Endothelial cell (in vitro differentiated cells): ENCODE measurements around the gene TAB2. TPM values are rescaled to one million over a fixed set of nuclear protein-coding genes. Genes with fewer than 3 reads are reported as not detected.

Experiments used
- DNase-seq: peaks from one replicate; pipeline ENCODE4 v3.0.0; 2021; ENCODE audit warnings: low spot score
- H3K27ac Mint-ChIP-seq: one replicate; pipeline ENCODE4 v1.8.0; 2021; ENCODE audit warnings: mixed read lengths, inconsistent platforms; ENCODE audit not compliant: unreplicated experiment
- H3K27me3 Mint-ChIP-seq: one replicate; pipeline ENCODE4 v1.8.0; 2021; ENCODE audit warnings: mild to moderate bottlenecking, moderate library complexity, mixed read lengths, inconsistent platforms; ENCODE audit not compliant: unreplicated experiment
- H3K36me3 Mint-ChIP-seq: one replicate; pipeline ENCODE4 v1.8.0; 2021; ENCODE audit warnings: mild to moderate bottlenecking, low read depth, mixed read lengths, inconsistent platforms; ENCODE audit not compliant: unreplicated experiment
- H3K4me1 Mint-ChIP-seq: one replicate; pipeline ENCODE4 v1.8.0; 2021; ENCODE audit warnings: mild to moderate bottlenecking, mixed read lengths, inconsistent platforms; ENCODE audit not compliant: unreplicated experiment
- H3K4me3 Mint-ChIP-seq: one replicate; pipeline ENCODE4 v1.8.0; 2021; ENCODE audit warnings: mild to moderate bottlenecking, mixed read lengths, inconsistent platforms; ENCODE audit not compliant: unreplicated experiment
- H3K9me3 Mint-ChIP-seq: one replicate; pipeline ENCODE4 v1.8.0; 2021; ENCODE audit warnings: mixed read lengths, inconsistent platforms; ENCODE audit not compliant: unreplicated experiment
- total RNA-seq: library from RNA; stranded (reverse); fragmentation: NEBNext Ultra II Directional; extraction: Animal tissue kit (Norgen Biotek cat#: 25700); gene quantifications from one replicate; pipeline ENCODE4 v1.2.1, GENCODE V29; 2021; ENCODE audit not compliant: unreplicated experiment
- TF ChIP-seq, protein P1 (sequence below): fragments of 200-600 bp; sonication (generic); IDR thresholded peaks from one replicate; pipeline ENCODE4 v1.5.0; 2021; ENCODE audit warnings: antibody characterized with exemption; ENCODE audit not compliant: unreplicated experiment

The TAB2 gene
- total RNA-seq, 1 donor from 2014 or later = 105 TPM

DNA sequence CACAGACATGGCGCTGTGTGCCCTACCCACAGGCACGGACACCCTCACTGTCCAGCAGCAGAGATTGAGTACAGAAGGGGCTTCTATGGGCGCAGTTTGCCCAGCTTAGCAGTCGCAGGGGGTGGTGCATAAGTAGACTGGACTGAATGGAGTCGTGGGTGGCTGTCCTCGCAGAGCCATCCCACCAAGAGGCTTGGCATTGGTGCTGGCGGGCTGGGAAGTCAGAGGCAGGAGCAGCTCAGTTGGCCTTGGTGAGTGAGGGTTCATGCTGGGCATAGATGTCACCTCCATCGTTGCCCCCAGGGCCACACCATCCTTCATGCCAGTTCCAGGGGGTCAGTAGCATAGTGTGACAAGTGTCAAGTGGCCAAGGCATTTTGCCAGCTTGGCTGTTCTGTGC, 107.7 kb downstream of the TAB2 start:
- H3K27ac Mint-ChIP-seq = peak overlapping the region; percentile 78
- H3K27me3 Mint-ChIP-seq = peaks cover 9% of the 10 kb centered on the region
- TF ChIP-seq, protein P1, sequence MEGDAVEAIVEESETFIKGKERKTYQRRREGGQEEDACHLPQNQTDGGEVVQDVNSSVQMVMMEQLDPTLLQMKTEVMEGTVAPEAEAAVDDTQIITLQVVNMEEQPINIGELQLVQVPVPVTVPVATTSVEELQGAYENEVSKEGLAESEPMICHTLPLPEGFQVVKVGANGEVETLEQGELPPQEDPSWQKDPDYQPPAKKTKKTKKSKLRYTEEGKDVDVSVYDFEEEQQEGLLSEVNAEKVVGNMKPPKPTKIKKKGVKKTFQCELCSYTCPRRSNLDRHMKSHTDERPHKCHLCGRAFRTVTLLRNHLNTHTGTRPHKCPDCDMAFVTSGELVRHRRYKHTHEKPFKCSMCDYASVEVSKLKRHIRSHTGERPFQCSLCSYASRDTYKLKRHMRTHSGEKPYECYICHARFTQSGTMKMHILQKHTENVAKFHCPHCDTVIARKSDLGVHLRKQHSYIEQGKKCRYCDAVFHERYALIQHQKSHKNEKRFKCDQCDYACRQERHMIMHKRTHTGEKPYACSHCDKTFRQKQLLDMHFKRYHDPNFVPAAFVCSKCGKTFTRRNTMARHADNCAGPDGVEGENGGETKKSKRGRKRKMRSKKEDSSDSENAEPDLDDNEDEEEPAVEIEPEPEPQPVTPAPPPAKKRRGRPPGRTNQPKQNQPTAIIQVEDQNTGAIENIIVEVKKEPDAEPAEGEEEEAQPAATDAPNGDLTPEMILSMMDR = no peak
- H3K4me3 Mint-ChIP-seq = no peak overlapping the region
- no peaks in the 10 kb centered on the region for H3K9me3 Mint-ChIP-seq
- peaks cover 9% of the 10 kb centered on the region for H3K4me1 Mint-ChIP-seq
- no peaks in the 10 kb centered on the region for H3K36me3 Mint-ChIP-seq
- no peak for DNase-seq

DNA sequence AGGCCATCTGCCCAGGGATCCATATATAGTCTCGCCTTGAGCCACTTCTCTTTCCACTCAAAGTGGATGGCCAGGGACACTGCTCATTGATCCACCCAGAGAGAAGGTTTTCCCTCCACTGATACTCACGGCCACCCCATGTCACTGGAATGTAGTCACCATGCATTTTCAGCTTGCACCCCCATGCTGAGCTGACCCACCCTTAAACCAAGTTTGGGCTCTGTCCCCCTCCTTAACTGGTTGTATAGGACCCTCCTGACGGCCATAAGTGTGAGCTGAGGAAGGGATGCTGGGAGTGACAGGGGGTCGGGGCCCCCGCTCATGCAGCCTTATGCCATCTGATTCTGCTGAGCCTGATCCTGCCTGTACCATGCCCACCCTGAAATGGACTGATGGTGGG, 108.2 kb downstream of the TAB2 start:
- TF ChIP-seq, protein P1 = no peak
- peaks cover 9% of the 10 kb centered on the region for H3K4me1 Mint-ChIP-seq
- peak overlapping the region; percentile 78 for H3K27ac Mint-ChIP-seq
- no peaks in the 10 kb centered on the region for H3K36me3 Mint-ChIP-seq
- H3K4me3 Mint-ChIP-seq = no peak overlapping the region
- H3K27me3 Mint-ChIP-seq = peaks cover 9% of the 10 kb centered on the region
- no peak for DNase-seq
- no peaks in the 10 kb centered on the region for H3K9me3 Mint-ChIP-seq

GRCh38 chr6:149428606-149429005, 111.1 kb downstream of the TAB2 start:
- Mint-ChIP-seq H3K9me3 (no peaks in the 10 kb centered on the region), H3K4me3 (no peak overlapping the region), H3K36me3 (no peaks in the 10 kb centered on the region), H3K4me1 (peaks cover 4% of the 10 kb centered on the region), H3K27me3 (peaks cover 9% of the 10 kb centered on the region), H3K27ac (no peak overlapping the region)
- DNase-seq = no peak
- TF ChIP-seq, protein P1 = no peak

DNA sequence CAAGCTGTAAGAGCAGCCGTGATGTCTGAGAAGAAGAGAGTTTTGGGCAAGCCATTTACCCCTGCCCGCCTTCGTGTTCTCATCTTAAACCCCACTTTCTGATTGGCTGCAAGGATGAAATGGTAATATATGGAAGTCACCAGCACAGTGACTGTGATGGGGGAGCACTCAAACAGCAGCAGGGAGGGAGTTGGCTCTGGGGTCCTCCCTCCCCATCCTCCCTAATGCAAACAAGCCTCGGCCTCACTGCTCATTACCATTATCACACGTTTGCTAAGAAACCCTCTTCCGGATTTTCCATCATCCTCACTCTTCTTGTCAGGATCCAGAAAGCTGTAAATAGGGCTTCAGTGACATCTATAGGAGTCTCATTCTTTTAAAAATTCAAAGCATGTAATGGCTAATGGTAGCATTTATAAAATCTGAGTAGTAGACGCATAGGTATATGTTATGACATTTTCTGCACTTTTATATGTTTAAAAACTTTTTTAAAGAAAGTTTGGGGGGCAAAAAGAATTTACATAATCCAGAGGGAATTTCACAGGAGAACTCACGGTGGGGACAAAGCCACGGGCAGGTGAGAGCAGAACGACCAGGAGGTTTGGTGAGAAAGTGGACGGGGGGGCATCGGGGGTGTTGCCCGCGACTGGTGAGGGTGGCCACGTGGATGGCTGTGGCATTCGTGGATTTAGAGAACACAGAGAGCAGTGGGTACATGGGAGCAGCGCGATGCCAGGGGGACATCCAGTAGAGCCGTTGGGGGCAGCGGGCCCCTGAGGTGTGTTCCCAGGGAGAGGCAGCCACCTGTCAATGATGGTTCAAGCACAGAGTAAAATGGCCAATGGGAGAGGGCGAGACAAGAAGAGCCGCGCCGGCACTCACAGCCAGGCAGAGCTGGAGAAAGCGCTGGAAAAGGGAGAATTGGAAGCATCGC, 112.2 kb downstream of the TAB2 start:
- H3K36me3 Mint-ChIP-seq = no peaks in the 10 kb centered on the region
- H3K27ac Mint-ChIP-seq = no peak overlapping the region
- DNase-seq = no peak
- peaks cover 9% of the 10 kb centered on the region for H3K27me3 Mint-ChIP-seq
- H3K9me3 Mint-ChIP-seq = no peaks in the 10 kb centered on the region
- TF ChIP-seq, protein P1 = no peak
- H3K4me1 Mint-ChIP-seq = peaks cover 3% of the 10 kb centered on the region
- no peak overlapping the region for H3K4me3 Mint-ChIP-seq
